Measurements from ENCODE around the gene HMX1. TPM values are rescaled to one million over a fixed set of nuclear protein-coding genes. Genes with fewer than 3 reads are reported as not detected.
A peak's percentile ranks its signal among the peaks of the same experiment; 100 is the strongest.

Gene HMX1
- total RNA-seq, 3 donors from 2014 or later, result not detected

DNA sequence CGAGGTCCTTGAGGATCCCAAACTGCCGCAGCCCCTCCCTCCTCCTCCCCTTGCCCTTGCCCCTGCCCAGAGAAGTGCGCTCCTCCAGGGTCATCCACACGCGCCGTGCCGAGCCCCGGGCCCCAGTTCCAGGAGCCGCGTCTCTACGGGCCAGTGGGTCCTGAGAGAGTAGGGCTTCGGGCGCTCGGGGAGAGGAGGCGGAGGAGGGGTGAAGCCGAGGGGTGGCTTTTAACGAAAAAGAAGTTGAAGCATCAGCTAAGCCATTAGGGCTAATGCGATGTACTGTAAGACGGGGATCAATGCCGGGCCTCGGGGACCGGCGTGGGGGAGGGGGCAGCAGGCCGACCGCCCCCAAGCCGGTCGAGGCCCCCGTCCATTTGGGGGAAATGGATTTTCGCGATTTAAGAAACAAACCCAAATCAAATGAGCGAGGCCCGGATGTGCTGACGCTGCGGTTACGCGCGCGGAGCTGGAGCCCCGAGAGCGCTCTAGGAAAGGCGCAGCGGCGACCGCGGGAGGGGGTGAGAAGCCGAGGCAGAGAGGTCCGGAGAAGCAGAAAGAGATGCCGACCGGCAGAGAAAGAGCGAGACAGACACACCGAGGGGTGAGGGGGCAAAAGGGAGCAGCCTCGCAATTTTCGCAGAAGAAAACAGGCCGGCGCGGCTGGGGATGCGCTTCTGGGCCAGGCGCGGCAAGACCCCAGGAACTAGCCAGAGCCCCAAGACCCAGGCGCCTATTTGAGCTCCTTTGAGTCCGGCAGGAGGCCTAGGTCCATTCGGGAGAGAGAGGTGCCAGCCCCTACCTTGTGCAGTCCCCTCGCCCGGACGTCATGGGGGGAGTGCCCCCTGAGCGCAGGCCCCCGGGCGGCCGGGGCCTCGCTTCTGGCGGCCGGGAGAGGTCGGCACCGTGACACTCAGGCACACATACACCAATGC lies 13.6 kb downstream of the HMX1 start:
- Histone ChIP-seq H3K27me3 (peaks cover 6 to 99% of the 10 kb centered on the region in 2 donors), H3K36me3 (no peaks in the 10 kb centered on the region), H3K9me3 (no peaks in the 10 kb centered on the region), H3K27ac (no peak overlapping the region), H3K4me1 (no peaks in the 10 kb centered on the region), H3K4me3 (peak overlapping the region in 2 of 3 donors; percentile 24 to 49)
- intact Hi-C loops (cut with DNase I; ENCODE audit: low total_unique reads), result no loop called here
- no peak for DNase-seq (ENCODE audit: low spot score in 2 of 2)
- TF ChIP-seq POLR2AphosphoS5 (IDR thresholded peaks at IDR 0.05) (no peak), POLR2A (IDR thresholded peaks at IDR 0.05) (no peak), CTCF (IDR thresholded peaks at IDR 0.05) (no peak)

- Histone ChIP-seq H3K4me1 (no peaks in the 10 kb centered on the region), H3K9me3 (peaks cover 0 to 6% of the 10 kb centered on the region in 2 donors), H3K36me3 (no peaks in the 10 kb centered on the region), H3K27me3 (peaks cover 6 to 98% of the 10 kb centered on the region in 2 donors), H3K27ac (no peak overlapping the region), H3K4me3 (peak overlapping the region in 2 of 3 donors; percentile 24 to 49)
- DNase-seq (ENCODE audit: low spot score in 2 of 2), result no peak
- intact Hi-C loops (cut with DNase I; ENCODE audit: low total_unique reads), result no loop called here
- TF ChIP-seq POLR2A (IDR thresholded peaks at IDR 0.05), result no peak
- TF ChIP-seq POLR2AphosphoS5 (IDR thresholded peaks at IDR 0.05), result no peak
Measured at GRCh38 chr4:8856835-8857621, 14.6 kb downstream of the HMX1 start.

GRCh38 chr4:8855818-8856245 lies 15.8 kb downstream of the HMX1 start:
- Histone ChIP-seq H3K36me3 (no peaks in the 10 kb centered on the region), H3K9me3 (peaks cover 0 to 6% of the 10 kb centered on the region in 2 donors), H3K4me1 (no peaks in the 10 kb centered on the region), H3K27me3 (peaks cover 3 to 98% of the 10 kb centered on the region in 2 donors), H3K27ac (no peak overlapping the region), H3K4me3 (no peak overlapping the region)
- no peak for DNase-seq (ENCODE audit: low spot score in 2 of 2)
- TF ChIP-seq POLR2A (IDR thresholded peaks at IDR 0.05), result no peak
- TF ChIP-seq CTCF (IDR thresholded peaks at IDR 0.05), result no peak
- TF ChIP-seq POLR2AphosphoS5 (IDR thresholded peaks at IDR 0.05), result no peak
- intact Hi-C loops (cut with DNase I; ENCODE audit: low total_unique reads), result no loop called here

DNA sequence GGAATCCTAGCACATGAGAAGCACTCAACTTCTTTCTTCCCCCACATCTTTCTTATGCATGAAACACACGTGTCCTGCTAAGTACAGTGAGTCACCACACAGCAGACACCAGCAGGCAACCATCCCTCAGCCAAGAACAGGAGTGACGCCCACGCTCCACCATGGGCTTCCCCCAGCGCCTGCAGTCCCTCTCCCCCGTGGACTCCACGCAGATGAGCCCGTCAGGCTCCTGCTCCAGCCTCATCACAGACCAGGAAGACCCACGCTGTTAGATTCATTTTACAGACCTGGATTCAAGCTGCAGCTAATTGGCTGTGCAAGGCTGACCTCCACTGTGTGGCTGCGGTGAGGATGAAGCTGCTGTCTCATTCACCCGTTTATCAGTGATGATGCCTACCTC lies 16.7 kb downstream of the HMX1 start:
- intact Hi-C loops (cut with DNase I; ENCODE audit: low total_unique reads), result no loop called here
- no peaks in the 10 kb centered on the region for H3K4me1 ChIP-seq
- peaks cover 0 to 6% of the 10 kb centered on the region in 2 donors for H3K9me3 ChIP-seq
- no peaks in the 10 kb centered on the region for H3K36me3 ChIP-seq
- TF ChIP-seq CTCF (IDR thresholded peaks at IDR 0.05), result no peak
- TF ChIP-seq POLR2A (IDR thresholded peaks at IDR 0.05), result no peak
- TF ChIP-seq POLR2AphosphoS5 (IDR thresholded peaks at IDR 0.05), result no peak
- no peak overlapping the region for H3K4me3 ChIP-seq
- H3K27me3 ChIP-seq, result peaks cover 3 to 98% of the 10 kb centered on the region in 2 donors
- H3K27ac ChIP-seq, result no peak overlapping the region
- no peak for DNase-seq (ENCODE audit: low spot score in 2 of 2)

- Histone ChIP-seq H3K4me3 (no peak overlapping the region), H3K4me1 (no peaks in the 10 kb centered on the region), H3K27ac (no peak overlapping the region), H3K9me3 (peaks cover 0 to 6% of the 10 kb centered on the region in 2 donors), H3K27me3 (peaks cover 3 to 97% of the 10 kb centered on the region in 2 donors), H3K36me3 (no peaks in the 10 kb centered on the region)
- no peak for TF ChIP-seq POLR2AphosphoS5 (IDR thresholded peaks at IDR 0.05)
- no peak for TF ChIP-seq CTCF (IDR thresholded peaks at IDR 0.05)
- TF ChIP-seq POLR2A (IDR thresholded peaks at IDR 0.05), result no peak
- intact Hi-C loops (cut with DNase I; ENCODE audit: low total_unique reads), result no loop called here
- DNase-seq (ENCODE audit: low spot score in 2 of 2), result no peak
Measured at GRCh38 chr4:8854016-8854415, 17.6 kb downstream of the HMX1 start.

All from breast epithelium (tissue), 4 donors.